ENCODE measurements around the gene PEA15.

Gene PEA15

DNA sequence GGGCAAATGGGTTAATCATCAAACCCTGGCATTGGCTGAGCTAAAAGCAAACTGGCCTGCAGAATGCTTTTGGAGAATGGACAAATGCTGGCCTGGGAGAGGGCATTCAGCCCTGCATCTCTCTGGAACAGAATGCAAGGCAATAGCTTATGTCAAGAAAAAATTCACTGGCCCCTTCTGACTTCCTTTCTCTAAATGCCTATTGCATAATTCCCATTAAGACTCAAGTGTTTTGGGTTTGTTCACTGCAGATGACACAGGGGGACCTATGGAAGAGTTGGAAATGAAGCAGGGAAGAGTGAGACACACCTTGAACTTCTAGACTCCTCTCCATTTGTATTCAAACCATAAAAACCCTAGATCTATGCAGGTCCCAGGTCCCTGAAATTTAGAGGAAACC, 15.9 kb downstream of the PEA15 start:
- DNase-seq (ENCODE audit: low read depth) = no peak
- H3K4me3 ChIP-seq (ENCODE audit: low read depth, low read length) = no peak overlapping the region
- TF ChIP-seq, protein P1, sequence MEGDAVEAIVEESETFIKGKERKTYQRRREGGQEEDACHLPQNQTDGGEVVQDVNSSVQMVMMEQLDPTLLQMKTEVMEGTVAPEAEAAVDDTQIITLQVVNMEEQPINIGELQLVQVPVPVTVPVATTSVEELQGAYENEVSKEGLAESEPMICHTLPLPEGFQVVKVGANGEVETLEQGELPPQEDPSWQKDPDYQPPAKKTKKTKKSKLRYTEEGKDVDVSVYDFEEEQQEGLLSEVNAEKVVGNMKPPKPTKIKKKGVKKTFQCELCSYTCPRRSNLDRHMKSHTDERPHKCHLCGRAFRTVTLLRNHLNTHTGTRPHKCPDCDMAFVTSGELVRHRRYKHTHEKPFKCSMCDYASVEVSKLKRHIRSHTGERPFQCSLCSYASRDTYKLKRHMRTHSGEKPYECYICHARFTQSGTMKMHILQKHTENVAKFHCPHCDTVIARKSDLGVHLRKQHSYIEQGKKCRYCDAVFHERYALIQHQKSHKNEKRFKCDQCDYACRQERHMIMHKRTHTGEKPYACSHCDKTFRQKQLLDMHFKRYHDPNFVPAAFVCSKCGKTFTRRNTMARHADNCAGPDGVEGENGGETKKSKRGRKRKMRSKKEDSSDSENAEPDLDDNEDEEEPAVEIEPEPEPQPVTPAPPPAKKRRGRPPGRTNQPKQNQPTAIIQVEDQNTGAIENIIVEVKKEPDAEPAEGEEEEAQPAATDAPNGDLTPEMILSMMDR (IDR thresholded peaks at IDR 0.05; ENCODE audit: control insufficient read depth, extremely low read depth, insufficient read depth) = no peak

DNA sequence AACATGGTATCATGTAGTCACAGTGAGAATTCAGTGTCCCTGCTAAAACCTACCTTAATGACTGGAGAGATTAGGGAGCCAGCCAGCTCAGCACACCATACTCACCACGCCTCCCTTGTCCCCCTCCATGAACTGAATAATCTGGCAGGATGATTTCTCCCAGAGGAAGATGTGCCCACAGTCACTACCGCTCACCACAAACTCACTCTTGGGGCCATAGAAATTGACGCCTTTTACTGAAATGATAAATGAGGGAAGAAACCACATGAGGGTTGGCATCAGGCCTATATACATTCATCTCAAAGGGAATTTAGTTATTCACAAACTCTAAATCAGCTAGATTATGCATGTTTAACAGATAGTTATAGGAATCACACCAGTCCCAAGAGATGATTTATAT, 17.4 kb downstream of the PEA15 start:
- DNase-seq (ENCODE audit: low read depth) = no peak
- H3K4me3 ChIP-seq (ENCODE audit: low read depth, low read length) = no peak overlapping the region
- TF ChIP-seq, protein P1 (IDR thresholded peaks at IDR 0.05; ENCODE audit: control insufficient read depth, extremely low read depth, insufficient read depth) = no peak

DNA sequence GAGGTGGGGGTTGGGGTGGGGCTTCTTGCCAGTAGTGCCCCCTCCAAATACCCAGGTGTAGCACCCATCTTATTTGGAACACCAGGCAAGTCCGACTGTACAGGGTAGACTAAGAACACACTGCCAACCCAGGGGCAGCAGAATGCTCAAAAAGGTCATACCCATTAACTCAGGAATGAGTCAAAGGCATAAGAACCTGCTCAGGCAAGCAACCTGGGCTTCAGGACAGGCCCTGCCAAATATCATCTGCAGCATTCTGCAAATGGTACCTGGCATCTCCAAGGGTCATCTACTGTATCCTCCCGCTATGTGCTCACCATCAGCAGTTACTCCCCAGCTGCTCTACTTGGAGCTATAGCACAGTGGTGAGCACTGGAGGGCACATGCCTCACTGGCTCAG, 19.4 kb downstream of the PEA15 start:
- TF ChIP-seq, protein P1 (IDR thresholded peaks at IDR 0.05; ENCODE audit: control insufficient read depth, extremely low read depth, insufficient read depth) = no peak
- DNase-seq (ENCODE audit: low read depth) = no peak
- H3K4me3 ChIP-seq (ENCODE audit: low read depth, low read length) = no peak overlapping the region

DNA sequence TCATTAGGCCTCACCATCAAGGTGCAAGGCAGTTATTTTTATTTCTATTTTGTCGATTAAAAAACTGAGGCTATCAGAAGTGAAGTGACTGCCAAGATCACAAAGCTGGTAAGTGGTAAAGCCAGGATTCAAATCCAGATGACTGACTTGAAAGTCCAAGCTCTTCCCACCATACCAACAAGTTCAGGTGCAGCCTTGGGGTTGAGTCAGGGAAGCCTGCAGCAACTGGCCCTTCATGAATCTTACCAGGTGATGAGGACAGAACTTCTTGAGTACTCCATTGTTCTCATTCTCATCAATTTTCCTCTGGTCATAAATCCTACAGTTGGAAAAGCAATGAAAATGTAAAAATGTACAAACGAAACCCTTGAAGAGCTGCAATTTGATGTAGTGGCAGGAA, 20.2 kb downstream of the PEA15 start:
- no peak for DNase-seq (ENCODE audit: low read depth)
- TF ChIP-seq, protein P1 (IDR thresholded peaks at IDR 0.05; ENCODE audit: control insufficient read depth, extremely low read depth, insufficient read depth) = no peak

DNA sequence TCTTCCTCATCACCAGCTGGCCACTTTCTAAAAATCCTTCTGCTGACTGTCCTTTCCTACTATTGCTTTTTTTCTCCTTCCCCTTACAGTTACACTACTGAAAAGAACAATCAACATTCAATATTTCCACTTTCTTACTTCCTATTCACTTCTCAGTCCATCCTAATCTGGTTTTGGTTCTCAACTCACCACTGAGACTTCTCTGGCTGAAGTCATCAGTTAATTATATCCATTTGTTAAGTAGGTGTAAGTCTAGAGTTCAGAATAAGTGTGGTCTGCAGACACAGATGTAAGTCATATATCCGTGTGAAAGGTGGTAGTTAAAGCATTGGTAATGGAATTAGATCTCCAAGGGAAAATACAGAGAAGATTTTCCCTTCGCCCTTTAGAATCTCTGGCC, 21.4 kb downstream of the PEA15 start:
- TF ChIP-seq, protein P1 (IDR thresholded peaks at IDR 0.05; ENCODE audit: control insufficient read depth, extremely low read depth, insufficient read depth) = no peak
- no peak overlapping the region for H3K4me3 ChIP-seq (ENCODE audit: low read depth, low read length)
- DNase-seq (ENCODE audit: low read depth) = no peak

More for the DNA sequence above, 20.2 kb downstream of the PEA15 start:
- H3K4me3 ChIP-seq (ENCODE audit: low read depth, low read length) = no peak overlapping the region

DNA sequence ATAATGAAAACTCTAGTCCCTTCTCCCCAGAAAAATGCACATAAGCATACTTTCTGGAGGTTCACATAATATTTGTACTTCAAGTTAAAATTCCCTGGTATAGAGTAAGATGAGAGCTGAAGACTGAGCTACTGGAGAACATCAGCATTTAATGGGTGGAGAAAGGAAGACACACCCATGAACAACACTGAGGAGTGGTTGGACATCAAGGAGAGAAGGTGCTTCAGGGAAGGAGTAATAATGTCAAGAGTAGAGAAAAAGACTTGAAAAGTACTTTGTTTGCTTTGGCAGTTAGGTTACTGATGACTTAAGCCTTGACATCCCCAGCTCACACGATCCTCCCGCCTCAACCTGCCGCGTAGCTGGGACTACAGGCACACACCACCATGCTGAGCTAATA, 21.9 kb downstream of the PEA15 start:
- H3K4me3 ChIP-seq (ENCODE audit: low read depth, low read length) = no peak overlapping the region
- TF ChIP-seq, protein P1 (IDR thresholded peaks at IDR 0.05; ENCODE audit: control insufficient read depth, extremely low read depth, insufficient read depth) = no peak
- no peak for DNase-seq (ENCODE audit: low read depth)

DNA sequence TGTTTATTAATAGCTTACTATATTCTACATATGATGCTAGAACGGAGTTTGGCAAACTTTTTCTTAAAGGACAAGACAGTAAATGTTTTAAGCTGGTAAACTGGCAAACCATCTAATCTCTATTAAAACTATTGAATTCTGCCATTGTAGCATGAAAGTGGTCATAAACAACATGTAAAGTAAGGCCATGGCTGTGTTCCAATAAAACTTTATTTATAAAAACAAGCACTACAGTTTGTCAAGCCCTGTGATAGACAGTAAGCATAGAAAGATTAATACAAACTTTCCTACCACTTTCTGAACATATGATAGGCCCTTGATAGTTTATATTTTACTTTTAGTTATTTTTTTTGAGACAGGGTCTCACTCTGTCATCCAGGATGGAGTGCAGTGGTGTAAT, 22.4 kb downstream of the PEA15 start:
- TF ChIP-seq, protein P1 (IDR thresholded peaks at IDR 0.05; ENCODE audit: control insufficient read depth, extremely low read depth, insufficient read depth) = no peak
- no peak for DNase-seq (ENCODE audit: low read depth)
- H3K4me3 ChIP-seq (ENCODE audit: low read depth, low read length) = no peak overlapping the region
